GM20000 (cell line): ENCODE results near the gene BCOR.

Experiments
- DNase-seq: peaks from one replicate; pipeline ENCODE4 v3.0.0; 2012; ENCODE audit warnings: low spot score
- CTCF ChIP-seq: IDR thresholded peaks from 2 replicates; pipeline ENCODE4 v1.5.1; 2012; ENCODE audit warnings: mild to moderate bottlenecking, control low read depth; ENCODE audit errors: extremely low read depth, missing control alignments

The BCOR gene

GRCh38 chrX:40013266-40014195 is 84.2 kb downstream of the BCOR start:
- DNase-seq, result peak; percentile 50
- no peak for TF ChIP-seq CTCF

- peak; percentile 61 for DNase-seq
- no peak for TF ChIP-seq CTCF
Measured at GRCh38 chrX:40012868-40013265, 84.9 kb downstream of the BCOR start.

GRCh38 chrX:40012039-40012867 is 85.5 kb downstream of the BCOR start:
- DNase-seq, result peak; percentile 45
- no peak for TF ChIP-seq CTCF

GRCh38 chrX:40011322-40012038 is 86.3 kb downstream of the BCOR start:
- no peak for DNase-seq

GRCh38 chrX:40010550-40011321 is 87.0 kb downstream of the BCOR start:
- no peak for DNase-seq
- no peak for TF ChIP-seq CTCF

More at GRCh38 chrX:40011322-40012038, 86.3 kb downstream of the BCOR start:
- TF ChIP-seq CTCF, result no peak

GRCh38 chrX:40009890-40010289 is 87.9 kb downstream of the BCOR start:
- no peak for DNase-seq
- no peak for TF ChIP-seq CTCF
